NCI-H774 (cell line): ENCODE results near the gene NELFA.

Experiments used
- DNase-seq: peaks from one replicate; lab custom pipeline; 2025; lab: John Stamatoyannopoulos, UW

NELFA gene

DNA sequence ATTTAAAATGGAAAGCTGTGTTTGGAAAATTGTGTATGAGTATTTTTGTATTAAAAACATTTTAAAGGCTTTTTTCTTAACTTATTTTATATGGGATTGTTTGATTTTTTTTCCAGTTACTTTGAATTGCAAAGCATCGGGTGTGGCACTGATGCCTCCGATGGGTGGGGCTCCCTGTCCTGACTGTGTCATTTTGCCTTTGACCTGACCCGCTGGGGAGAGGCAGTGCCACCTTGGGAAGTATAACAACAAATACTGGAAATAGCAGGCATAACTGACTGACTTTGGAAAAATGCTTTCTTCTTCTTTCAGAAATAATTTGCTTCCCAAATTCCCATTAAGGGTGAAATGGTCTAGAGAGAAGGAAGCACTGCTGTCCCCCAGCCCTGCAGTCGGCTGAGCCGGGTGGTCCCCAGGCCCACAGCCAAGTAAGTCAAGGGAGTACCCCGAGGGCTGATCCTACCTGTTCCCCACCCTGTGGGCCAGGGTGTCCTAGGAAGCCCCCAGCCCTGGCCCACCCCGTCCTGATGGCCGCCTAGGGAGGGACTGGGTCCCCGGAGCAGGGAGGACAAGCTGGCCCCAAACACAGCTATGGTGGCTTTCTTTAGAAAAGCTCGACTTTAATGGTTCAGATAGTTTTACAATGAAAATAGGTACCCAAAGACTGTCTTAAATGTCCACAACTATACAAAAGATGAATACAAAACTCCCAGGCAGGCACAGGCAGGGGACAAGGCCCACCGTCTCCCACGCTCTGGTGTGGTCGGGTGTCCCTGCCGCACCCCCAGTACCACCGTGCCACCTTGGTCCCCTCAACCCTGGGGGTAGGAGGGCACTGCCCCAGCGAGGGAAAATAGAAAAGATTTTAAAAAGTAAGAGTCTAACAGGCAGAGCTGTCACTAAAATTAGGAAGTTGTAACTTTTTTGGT is 26.4 kb downstream of the NELFA start:
- no peak for DNase-seq

DNA sequence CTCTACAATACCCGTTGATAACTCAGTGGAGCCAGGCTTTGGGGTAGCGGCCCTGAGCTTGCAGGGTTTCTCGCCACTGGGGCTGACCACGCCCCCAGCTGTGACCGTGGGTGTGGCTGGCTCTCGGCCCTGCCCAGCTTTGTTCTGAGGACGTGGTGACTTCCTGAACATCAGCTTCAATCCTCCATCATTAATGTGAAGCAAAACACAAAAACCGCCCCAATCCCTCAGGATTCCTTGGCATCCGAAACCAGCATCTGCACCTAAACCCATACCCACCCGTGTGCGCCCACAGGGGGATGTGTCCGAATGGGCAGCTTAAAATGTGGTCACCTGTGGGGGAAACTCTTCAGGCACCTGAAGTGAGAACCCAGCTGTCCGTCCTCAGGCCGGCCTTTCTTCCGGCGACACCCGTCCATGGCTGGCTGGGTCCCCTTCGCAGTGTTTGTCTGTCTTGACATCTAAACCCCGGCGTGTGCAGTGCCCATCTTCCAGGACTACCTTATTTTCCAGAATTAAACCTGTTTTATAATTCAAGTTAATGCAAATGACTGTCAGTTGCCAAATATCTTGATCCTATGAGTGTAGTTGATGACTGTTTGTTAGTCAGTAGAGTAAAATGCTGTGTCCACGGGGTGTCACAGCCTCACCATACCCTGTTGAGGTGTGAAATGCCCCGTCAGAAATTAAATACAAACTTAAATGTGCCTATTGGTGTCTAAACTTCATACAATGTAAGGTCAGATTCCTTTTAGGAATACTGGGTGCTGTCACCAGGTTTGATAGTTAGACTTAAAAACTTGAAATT is 27.3 kb downstream of the NELFA start:
- DNase-seq, result no peak

DNA sequence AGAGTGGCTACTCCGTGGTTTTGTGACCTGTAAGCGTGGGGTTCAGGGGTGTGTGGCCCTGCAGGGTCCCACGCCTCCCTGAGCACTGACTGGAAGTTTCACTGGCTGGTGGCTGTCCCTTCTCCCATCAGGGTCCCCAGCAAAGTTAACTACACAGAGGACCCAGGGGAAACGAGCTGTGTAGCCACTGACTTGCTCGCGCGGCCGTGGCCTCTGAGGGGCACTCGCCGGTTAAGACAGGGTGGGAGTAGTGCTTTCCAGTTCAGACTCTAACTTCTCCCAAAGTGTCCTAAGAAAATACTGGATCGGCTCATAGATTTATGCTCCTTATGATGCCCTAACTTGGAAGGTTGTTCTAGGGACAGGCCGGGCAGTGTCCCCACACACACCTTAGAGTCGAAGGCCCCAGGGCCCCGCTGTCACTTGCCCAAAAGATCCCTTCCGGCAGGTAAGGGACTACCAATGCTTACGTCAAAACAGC is 28.2 kb downstream of the NELFA start:
- no peak for DNase-seq

DNA sequence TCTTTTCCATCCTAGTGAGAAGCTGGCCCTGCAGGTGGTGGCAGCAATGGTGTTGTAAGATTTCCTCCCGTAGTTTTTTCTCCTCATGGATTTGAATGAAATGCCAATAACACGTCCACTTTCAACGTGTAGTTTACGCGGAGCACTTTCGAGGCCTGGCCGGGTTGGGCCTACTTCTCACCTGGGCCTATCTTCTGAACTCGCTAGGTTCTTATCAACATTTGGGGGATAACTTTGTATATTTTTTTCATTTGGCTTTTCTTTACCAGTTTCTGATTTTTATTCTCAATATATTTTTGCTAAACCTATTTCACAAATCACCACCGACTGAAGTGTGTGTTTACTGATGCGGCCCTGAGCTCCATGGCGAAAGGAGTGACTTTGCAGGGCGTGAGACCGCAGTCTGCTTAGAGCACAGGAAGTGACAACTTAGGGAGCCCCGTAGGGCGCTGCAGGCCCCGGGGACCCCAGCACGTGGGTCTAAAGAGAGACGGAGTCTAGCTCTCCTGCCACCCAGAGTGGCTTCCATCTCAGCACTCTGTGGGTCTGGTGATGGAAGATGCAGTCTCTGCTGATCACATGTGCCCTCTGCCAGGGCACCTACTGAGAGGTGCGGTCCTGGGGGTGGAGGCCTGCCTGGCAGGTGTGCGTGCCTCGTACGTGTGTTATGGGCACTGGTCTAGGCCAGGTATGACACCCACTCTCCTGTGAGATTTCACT is 29.1 kb downstream of the NELFA start:
- no peak for DNase-seq

DNA sequence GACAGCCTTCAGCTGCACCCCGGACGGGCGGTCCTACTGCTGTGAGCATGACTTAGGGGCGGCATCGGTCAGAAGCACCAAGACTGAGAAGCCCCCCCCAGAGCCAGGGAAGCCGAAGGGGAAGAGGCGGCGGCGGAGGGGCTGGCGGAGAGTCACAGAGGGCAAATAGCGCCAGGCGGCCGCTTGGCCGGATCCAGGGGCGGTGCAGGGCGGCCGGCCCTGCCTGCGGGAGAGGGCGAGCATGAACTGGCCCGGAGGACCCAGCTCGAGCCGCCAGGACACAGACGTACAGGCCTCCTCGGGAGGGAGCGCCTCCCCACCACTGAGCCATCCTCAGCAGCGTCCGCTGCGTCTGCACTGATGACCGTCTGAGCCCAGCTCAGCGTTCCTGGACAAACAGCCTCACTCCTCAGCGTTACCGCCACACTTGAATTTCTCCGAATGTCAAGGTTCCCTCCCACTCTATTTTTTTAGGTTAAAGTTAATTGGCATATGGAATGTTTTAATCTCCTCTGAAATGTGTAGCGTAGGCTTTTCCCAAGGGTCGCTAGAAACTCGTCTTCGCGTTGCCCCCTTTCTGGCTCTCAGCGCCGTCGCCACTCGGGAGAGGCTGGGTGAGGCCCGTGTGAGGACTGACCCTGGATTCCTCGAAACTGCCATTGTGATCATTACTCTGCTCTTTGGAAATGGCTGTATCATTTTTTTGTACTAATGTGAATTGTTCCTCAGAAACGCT is 29.9 kb downstream of the NELFA start:
- DNase-seq, result no peak

DNA sequence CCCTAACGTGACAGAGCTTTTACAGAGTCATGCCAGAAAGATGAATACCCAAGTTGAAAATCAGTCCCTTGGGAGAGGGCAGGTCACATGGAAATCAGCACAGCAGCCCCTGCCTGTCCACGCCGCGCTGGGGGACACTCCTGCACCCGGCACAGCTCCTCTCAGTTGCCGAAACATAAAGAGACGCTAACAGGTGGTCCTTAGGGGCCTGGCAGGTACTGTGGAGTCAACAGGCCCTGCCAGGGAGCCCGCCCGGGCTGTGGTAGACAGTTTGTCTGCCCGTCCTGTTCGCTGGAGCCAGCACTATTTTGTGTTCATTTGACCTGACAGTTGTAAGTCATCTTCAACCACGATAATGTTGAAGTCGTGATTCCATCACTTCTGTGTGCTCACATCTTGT is 30.5 kb downstream of the NELFA start:
- DNase-seq, result no peak

- DNase-seq, result no peak
Observed at GRCh38 chr4:1976416-1977352, 32.1 kb downstream of the NELFA start.

DNA sequence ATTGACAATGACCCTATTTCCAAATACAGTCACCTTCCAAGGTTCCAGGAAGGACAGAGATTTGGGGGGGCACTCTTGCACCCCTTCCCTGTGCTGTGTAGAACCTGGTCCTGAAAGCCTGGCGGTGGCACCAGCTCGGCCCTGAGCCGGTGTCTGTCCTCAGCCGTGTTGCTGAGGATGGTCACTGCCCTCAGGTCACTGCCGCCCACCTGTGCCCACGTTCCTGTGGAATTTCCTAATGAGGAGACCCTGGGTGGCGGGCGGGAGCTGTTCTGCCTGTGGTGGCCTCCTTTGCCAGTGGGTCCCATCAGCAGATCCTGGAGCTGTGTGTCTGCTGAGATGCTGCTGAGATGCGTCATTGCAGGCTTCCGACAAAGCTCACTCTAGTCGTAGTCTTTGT is 32.9 kb downstream of the NELFA start:
- DNase-seq, result no peak

DNA sequence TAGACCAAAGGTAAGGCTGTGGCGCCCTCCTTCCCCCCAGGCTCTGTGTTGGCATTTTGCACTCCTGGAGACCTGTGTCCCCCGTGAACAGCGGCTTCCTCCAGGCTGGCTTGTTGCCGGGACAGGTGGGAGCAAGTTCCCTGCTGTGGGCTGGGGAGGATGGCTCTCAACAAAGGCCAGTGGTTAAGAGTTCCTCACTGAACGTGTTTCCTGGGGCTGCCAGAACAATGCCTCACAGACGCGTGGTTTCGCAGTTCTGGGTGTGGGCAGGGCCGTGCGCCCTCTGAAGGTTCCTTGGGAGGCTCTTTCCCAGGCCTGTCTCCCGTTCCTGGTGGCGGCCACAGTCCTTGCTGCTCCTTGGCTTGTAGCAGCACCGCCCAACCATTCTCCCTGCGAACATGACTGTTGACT is 33.4 kb downstream of the NELFA start:
- DNase-seq, result no peak

DNA sequence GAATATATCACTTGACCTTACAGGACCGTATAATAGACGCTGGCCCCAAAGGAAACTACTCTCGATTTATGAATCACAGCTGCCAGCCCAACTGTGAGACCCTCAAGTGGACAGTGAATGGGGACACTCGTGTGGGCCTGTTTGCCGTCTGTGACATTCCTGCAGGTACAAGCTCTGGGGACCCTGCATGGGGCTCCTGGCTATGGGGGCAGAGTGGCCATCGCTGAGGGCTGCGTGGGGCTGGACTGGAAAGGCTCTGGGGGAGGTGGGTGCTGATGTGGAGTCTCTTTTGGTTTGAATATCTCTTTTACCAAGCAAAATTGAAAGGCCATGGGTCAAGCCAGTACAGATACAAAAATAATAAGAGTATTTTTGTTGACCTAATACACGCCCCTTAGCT is 33.9 kb downstream of the NELFA start:
- DNase-seq, result no peak

DNA sequence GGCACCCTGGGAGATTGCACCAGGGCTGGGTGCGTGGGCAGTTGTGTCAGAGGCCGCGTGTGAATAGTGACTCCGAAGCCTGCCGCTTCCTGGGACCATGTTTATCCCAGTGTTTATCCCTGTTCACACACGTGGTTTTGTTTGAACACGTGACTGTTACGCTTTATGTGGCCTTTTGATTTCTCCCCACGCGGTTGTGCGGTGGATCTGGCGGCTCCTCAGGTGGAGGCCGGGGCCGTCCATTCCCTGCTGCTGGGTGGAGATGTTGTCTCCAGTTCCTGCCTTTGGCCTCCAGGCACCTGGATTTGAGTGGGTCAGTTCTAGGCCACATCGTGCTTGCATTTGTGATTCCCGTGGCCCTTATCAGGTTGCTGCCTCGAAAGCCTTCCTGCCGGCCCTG is 35.1 kb downstream of the NELFA start:
- no peak for DNase-seq

- DNase-seq, result no peak
Observed at GRCh38 chr4:1973218-1973617, 35.6 kb downstream of the NELFA start.

DNA sequence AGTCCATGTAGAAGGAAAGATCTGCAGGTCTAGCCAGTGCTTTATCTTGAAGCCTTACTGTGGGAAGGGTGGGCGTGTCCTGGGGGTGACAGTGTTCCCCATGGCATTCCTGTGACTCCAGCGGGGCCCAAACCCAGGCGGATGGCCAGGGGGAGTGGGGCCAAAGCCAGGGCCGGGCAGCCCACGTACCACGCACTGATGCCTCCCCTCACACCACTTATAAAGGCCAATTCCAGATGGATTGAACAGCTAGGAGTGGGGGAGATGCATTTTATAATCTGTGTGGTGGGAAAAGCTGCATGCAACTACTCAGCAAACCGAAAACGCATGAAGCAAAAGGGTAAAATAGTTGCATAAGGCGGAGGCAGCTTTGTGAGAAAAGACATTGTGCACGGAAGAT is 36.4 kb downstream of the NELFA start:
- DNase-seq, result no peak

DNA sequence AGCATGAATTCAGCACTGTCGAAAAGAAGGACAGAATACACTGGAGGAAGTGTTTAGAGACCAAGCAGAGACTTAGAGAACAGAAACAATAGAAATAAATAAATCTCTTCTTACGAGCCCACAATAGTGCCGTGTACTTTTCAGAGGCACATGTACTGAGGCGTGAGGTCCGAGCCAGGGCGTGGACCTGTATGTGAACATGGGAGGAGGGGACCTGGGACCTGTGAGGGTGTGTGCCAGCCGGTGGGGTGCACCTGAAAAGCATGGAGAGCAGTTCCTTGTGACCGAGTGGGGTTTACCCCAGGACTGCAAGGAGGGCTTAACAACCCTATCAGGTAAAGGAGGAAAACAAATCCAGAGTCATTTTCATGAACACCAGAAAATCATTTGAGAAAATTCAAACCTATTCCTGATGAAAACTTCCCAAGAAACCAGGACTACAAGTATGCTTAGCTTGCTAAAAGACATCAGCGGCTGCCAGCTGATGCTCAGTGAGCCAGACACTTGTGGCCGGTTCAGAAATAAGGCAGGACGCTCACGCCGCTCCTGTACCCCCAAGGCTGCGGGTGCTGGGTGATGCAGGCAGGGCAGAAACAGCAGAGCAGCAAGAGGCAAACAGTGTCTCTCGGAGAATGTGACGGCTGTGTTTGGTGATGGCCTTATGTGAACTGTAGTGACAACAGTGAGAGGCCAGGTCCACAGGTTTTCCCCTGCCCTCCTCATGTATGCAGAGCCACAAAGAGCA is 37.1 kb downstream of the NELFA start:
- no peak for DNase-seq

DNA sequence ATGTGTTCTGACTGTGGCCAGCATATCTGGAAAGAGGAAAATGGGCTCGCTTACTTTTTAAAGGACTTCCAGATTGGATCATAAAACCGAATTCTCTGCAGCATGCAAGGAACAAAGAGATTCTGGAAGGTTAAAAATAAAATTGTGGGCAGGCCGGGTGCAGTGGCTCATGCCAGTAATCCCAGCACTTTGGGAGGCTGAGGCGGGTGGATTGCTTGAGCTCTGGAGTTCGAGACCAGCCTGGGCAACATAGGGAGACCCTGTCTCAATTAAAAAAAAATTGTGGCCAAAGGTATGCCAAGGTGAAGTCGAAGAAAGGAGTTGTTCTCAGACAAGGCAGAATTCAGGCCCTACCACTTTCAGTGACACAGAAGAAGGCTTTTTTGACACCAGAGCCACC is 37.8 kb downstream of the NELFA start:
- DNase-seq, result no peak

GRCh38 chr4:1969928-1970723 is 38.6 kb downstream of the NELFA start:
- no peak for DNase-seq

DNA sequence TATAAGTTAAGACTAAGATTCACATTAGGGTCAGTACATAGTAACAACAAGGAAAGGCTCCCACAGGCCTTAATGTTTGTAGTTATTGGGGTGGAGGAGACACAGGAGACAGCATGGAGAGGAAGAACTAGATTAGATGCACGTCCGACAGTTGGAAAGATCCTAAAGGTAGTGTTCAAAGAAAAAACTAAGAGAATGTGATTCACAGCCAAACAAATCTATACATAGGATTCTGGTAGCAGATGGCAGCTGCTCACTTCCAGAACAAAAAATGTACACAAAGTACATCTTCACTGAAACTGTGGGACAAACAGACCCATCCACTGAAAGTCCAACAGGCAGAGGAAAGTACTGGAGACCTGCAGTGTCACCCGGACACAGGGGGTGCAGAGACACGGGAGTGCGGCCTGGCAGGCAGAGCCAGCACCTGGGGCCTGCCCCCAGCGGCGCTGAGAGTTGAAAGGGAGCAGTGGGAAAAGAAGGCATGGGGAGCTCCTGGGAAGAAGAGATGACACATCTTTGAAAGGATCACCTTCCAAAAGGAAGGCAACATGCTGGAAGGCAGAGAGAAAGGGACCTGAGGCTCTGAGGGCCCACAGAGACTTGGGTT is 40.0 kb downstream of the NELFA start:
- DNase-seq, result no peak

- no peak for DNase-seq
Observed at GRCh38 chr4:1967512-1968149, 41.1 kb downstream of the NELFA start.
